ENCODE measurements around the gene ADSS1.

Gene ADSS1

DNA sequence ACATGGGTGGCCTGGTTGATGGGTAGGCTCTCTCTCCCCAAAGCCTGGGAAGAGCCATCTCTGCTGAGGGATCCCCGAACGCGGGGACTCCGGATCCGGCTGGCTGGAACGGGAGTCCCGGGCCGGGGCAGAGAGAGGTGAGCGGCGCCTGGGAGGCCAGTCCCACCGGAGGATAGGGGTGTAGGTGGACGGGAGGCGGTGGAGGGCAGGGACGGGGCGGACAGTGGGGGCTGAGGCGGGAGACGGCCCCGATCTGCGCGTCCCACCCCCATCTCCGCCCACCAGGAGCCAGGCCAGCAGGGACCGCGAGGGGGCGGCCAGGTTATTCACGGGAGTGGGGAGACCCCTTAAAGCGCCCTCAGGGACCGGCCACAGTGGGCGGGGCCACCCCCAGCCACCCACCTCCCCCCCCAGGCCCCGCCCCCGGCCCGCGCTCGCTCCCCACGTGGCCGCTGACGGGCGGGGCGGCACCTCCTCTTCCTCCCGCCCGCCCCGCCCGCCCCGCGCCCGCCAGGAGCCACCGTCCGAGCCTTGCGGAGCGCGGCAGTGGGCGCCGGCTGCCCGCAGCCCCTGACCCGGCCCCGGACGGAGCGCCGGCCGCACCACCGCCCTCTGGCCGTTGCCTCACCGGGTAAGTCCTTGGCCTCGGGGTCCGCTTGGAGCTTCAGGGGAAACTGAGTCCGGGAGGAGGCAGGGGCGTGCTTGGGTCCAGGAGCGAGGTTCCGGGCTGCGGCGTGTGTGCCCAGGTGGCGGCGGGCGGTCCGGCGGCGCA lies 34.7 kb upstream of the ADSS1 start, which contains the start of gene INF2:
INF2 (plus strand) TSS at position 510 of the 772 bp plus-strand sequence. CDS start 11,748 bp downstream, outside the sequence.
- DNase-seq (ENCODE audit: extremely low read depth, low read depth): no peak

DNA sequence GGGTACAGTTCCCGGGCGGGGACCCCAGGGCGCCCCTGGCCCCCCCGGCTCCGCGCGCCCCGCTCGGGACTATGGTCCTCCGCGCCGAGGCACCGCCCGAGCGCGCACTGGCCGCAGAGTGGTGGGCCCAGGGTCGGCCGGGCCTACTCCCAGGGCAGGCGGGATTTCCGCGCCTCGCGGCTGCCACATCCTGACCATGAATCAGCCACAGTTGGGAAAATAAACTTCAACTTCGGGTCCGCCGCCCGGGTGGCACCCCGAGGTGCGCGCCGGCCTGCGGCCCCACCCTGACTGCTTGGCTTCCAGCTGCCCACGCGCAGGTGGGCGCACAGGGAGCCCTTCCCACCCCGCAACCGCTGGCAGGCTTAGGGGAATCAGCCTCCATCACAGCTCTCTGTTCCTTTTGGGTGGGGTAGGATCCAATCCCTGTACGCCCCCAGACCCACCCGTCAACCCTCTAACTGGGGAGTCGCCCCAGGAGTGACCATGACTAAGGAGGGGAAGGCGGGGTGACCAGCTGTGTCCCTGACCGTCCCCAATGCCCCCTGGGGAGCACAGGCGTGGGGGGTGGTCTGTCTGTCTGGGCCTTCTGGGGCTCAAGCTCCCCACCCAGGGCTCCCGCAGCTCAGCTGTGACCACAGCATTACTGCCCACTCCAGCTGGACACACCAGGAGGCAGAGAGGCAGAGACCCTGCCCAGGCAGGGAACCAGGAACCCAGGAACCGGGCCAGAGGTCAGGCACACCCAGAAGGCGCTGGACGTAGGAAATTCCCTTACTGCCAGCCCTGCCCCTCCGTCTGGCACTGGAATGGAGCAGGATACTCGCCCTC lies 33.9 kb upstream of the ADSS1 start:
- no peak for DNase-seq (ENCODE audit: extremely low read depth, low read depth)
- no peak for TF ChIP-seq CTCF (IDR thresholded peaks at IDR 0.05; ENCODE audit: low read depth, low read length)

More for the DNA sequence above, 34.7 kb upstream of the ADSS1 start, which contains the start of gene INF2:
- TF ChIP-seq CTCF (IDR thresholded peaks at IDR 0.05; ENCODE audit: low read depth, low read length): no peak

- DNase-seq (ENCODE audit: extremely low read depth, low read depth): no peak
- TF ChIP-seq CTCF (IDR thresholded peaks at IDR 0.05; ENCODE audit: low read depth, low read length): no peak
These were observed 33.1 kb upstream of the ADSS1 start for GRCh38 chr14:104690861-104691455.

DNA sequence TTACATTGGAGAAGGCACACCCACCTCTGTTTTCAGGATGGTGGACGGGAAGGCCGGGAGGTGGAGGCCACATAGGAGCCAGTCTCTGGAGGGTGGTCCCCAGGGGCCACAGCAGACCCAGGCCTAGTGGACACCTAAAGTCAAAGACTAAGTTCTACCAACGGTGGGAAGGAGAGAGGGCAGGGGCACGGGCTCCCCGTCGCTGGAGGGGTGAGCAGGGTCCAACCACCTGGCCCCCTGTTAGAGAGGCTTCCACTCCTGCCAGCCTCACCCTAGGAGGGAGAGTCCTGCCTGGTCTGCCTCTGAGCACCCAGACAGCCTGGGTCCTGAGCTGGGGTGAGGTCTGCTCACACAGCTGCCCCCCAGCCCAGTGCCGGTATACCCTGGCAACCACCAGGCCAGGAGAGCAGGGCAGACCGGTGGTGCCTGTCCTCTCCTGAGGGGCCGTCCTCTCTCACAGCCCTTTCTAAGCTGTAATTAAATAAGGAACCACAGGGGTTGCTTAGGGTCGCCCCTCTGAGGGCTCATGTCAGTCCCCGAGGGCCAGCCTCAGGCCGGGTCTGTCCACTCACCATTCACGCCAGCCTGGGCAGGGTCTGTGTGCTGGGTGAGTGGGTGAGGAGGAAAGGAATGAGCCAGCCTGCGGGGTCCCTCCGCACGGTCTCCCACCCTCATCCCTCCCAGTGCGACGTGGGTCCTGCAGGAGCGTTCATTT lies 32.3 kb upstream of the ADSS1 start:
- no peak for DNase-seq (ENCODE audit: extremely low read depth, low read depth)
- TF ChIP-seq CTCF (IDR thresholded peaks at IDR 0.05; ENCODE audit: low read depth, low read length): no peak

GRCh38 chr14:104692261-104692938 lies 31.6 kb upstream of the ADSS1 start:
- DNase-seq (ENCODE audit: extremely low read depth, low read depth): no peak
- TF ChIP-seq CTCF (IDR thresholded peaks at IDR 0.05; ENCODE audit: low read depth, low read length): no peak

DNA sequence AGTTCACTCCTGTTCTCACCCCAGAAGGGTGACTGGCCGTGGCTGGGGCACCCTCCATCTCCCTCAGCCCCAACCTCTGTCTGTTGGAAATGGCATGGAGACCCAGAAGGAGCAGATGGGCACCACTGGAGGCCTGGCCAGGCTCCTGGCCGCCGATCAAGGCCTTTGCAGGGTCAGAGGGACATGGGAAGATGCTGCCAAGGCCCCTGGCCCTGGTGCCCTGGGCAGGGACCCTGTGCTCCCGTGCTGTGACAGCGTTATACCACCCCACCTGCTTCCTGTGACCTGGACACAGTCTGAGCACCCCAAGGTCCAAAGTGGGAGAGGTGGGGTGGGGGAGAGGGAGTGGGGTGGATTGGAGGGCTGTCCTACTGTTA lies 31.1 kb upstream of the ADSS1 start:
- no peak for DNase-seq (ENCODE audit: extremely low read depth, low read depth)
- no peak for TF ChIP-seq CTCF (IDR thresholded peaks at IDR 0.05; ENCODE audit: low read depth, low read length)
